T47D (cell line): ENCODE data around the gene MAN1B1.
A peak's percentile ranks its signal among the peaks of the same experiment; 100 is the strongest.

Experiments used
- DNase-seq, 2 experiments: peaks; one replicate each; pipeline versions ENCODE4 v3.0.0 to v3.0.0-alpha.2; 2011 to 2012; ENCODE audit warnings: low read depth in 1 of 2, low spot score in 1 of 2
- JUND ChIP-seq: IDR thresholded peaks from 2 replicates; pipeline ENCODE4 v1.6.1; 2012; ENCODE audit warnings: low read depth
- in situ Hi-C: cut with HindIII; loops from 2 replicates; pipeline ENCODE4 v1.10.0; 2016; ENCODE audit warnings: low sequenced_read_pairs, low pct_unique_long_range_greater_than_20kb

Gene MAN1B1

DNA sequence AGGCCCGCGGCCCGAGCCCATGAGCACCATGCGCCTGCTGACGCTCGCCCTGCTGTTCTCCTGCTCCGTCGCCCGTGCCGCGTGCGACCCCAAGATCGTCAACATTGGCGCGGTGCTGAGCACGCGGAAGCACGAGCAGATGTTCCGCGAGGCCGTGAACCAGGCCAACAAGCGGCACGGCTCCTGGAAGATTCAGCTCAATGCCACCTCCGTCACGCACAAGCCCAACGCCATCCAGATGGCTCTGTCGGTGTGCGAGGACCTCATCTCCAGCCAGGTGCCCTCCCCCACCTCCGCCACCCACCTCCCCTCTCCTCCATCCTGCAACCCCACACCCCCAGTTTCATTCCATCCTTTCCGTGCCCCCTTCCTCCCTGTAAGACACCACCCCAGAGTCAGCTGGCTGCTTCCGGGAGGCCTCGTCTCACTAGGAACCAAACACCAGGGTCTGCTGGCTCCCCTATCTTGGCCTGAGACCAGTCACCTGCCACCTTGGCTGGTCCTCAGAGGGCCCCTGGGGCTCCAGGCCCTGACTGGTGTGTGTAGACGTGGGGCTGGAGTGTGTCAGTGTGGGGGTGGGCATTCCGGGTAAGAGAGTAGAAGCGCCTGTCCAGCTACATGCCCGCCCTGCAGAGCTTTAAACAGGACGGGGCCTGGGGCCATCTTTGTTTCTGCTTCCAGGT, 52.8 kb downstream of the MAN1B1 start:
- in situ Hi-C loops: no loop called here
- DNase-seq: no peak
- TF ChIP-seq JUND: no peak

- DNase-seq: no peak
- in situ Hi-C loops: no loop called here
- TF ChIP-seq JUND: no peak
Measured at GRCh38 chr9:137140151-137141012, 53.6 kb downstream of the MAN1B1 start.

DNA sequence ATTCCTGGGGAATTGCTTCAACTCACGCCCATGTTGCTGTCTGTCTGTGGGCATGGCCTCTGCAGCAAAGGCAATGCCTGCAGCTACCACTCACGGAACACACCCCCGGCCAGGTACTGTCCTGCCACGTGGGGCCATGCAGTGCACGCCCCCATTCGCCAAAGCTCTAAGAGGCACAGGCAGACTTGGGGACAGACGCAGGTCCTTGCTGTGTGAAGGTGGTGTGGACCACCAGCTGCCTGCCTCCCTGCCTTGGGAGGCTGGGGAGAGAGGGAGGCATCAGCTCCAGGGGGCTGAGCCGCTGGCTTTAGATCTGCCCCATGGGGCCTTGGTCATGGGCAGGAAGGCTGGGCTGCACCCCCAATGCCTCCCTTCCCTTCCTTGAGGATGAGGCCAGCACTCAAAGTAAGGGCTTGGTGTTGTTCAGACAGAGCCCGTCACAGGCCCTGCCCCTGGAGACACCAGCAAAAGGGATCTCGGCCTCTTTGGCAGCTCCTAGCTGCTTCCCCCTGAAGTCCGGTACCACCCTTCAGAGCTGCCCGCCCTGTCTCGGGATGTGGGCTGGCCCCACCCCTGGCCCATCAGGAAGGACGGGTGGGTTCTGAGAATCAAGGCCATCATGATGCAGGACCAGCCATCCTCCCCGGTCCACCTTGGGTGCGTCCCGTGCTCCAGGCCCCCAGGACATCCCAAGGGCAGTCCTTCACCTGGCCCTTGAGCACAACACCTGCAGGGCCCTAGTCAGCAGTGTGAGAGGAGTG, 54.4 kb downstream of the MAN1B1 start:
- no peak for DNase-seq
- in situ Hi-C loops: no loop called here
- TF ChIP-seq JUND: no peak

- in situ Hi-C loops: no loop called here
- TF ChIP-seq JUND: no peak
- no peak for DNase-seq
Measured at GRCh38 chr9:137141976-137142936, 55.5 kb downstream of the MAN1B1 start.

- no peak for DNase-seq
- in situ Hi-C loops: no loop called here
- no peak for TF ChIP-seq JUND
Measured at GRCh38 chr9:137143459-137143858, 56.7 kb downstream of the MAN1B1 start.

GRCh38 chr9:137145731-137146526, 59.1 kb downstream of the MAN1B1 start:
- in situ Hi-C loops: no loop called here
- no peak for DNase-seq
- no peak for TF ChIP-seq JUND

DNA sequence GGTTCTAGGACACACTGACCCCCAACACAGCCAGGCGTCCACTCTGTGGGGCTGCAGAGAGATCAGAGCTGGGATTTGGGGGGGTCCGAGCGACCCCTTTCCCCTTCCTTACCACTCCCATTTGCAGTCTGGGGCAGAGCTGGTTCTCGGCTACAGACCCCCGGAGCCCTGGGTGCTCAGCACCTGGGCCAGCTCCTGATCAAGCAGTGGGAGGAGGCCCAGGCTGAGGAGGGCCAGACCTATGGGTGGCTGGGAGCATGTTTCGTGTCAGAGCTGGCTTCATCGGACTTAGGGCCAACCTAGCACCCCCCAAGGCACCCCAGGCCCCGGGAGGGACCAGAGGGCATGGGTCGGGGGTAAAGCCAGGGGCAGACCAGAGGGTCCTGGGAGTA, 59.7 kb downstream of the MAN1B1 start:
- in situ Hi-C loops: no loop called here
- no peak for TF ChIP-seq JUND
- DNase-seq: peak in 1 of 2 experiments; percentile 61

GRCh38 chr9:137147091-137147792, 60.5 kb downstream of the MAN1B1 start:
- TF ChIP-seq JUND: no peak
- no peak for DNase-seq
- in situ Hi-C loops: no loop called here

DNA sequence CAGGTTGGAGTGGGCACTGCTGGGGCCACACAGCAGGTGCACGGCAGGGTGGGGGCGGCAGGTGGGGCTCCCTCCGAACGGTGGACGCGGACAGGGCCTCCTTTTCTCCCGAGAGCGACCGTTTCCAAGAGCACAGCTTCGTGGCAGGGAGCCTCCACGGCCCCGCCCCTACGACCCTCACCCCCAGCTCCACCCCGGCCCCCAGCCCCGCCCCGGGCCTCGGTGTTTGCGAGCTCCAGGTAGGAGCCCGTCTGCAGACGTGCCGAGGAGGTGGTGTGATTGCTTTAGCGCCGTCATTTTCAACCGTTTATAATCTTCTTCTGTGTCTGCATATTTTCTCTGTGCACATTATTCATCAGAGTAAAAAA, 61.0 kb downstream of the MAN1B1 start:
- in situ Hi-C loops: no loop called here
- no peak for DNase-seq
- TF ChIP-seq JUND: no peak

DNA sequence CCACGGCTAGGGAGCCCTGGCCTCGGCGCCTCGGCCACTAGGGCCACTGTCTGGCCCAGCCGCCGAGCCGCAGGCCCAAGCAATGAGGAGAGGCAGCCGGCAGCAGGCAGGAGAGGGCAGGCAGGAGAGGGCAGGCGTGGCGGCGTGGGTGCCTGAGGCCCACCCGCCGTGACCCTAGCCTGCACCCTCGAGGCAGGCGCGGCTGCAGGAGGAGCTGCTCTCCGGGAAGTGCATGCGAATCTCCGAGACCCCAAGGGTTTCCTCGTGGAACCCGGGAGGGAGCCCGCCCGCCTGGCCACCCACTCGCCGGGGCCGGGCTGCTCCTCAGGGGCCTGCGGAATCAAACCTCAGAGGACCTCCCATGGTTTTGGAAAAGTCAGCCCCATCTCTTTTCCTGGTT, 61.5 kb downstream of the MAN1B1 start:
- in situ Hi-C loops: no loop called here
- DNase-seq: no peak
- no peak for TF ChIP-seq JUND

DNA sequence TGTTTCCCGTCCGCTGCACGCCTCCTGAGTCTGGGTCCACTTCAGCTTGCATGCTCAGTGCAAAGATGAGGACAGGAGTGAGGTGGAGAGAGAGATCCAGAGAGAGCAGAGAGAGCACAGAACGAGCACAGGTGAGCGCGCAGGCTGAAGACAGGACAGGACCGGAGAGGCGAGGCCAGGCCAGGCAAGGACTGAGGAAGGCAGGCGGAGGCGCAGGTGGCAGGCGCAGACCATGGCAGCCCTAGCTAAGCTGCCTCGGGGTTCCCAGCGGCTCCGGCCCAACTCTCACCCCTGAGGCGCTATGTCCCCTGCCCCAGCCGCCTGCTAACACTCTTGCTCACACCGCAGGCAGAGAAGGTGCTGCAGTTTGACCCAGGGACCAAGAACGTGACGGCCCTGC, 61.9 kb downstream of the MAN1B1 start:
- no peak for TF ChIP-seq JUND
- DNase-seq: no peak
- in situ Hi-C loops: no loop called here
